Measurements from ENCODE around the gene ASIC4.

ASIC4 gene

GRCh38 chr2:219507581-219508443 is 6.5 kb upstream of the ASIC4 start:
- CTCF ChIA-PET = interaction anchor here (0.7 to 5.3 kb wide), 11 partner anchors 8 to 213 kb away, joined by 3 to 50 read pairs (median 3); partner anchors contain the start of genes GMPPA and TMEM198
- POLR2A ChIA-PET = no interaction called here
- no peak for DNase-seq (ENCODE audit: extremely low spot score)
- TF ChIP-seq, protein P1, sequence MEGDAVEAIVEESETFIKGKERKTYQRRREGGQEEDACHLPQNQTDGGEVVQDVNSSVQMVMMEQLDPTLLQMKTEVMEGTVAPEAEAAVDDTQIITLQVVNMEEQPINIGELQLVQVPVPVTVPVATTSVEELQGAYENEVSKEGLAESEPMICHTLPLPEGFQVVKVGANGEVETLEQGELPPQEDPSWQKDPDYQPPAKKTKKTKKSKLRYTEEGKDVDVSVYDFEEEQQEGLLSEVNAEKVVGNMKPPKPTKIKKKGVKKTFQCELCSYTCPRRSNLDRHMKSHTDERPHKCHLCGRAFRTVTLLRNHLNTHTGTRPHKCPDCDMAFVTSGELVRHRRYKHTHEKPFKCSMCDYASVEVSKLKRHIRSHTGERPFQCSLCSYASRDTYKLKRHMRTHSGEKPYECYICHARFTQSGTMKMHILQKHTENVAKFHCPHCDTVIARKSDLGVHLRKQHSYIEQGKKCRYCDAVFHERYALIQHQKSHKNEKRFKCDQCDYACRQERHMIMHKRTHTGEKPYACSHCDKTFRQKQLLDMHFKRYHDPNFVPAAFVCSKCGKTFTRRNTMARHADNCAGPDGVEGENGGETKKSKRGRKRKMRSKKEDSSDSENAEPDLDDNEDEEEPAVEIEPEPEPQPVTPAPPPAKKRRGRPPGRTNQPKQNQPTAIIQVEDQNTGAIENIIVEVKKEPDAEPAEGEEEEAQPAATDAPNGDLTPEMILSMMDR (IDR thresholded peaks at IDR 0.05; ENCODE audit: control extremely low read depth, extremely low read depth, low read depth, missing control alignments) = no peak

DNA sequence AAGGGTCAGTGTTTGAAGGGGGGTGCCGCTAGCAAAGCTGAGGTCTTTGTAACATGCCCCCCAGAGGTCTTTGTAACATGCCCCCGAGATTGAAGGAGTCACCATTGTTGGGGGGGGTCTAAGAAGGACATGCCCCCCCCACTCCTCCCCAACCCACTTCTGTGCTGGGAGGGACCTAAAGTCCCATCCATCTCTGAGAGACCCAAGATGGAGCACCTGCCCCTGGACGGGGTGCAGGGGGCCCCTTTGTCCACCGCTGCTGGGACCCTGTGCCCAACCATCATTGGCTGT is 5.9 kb upstream of the ASIC4 start:
- TF ChIP-seq, protein P1 (IDR thresholded peaks at IDR 0.05; ENCODE audit: control extremely low read depth, extremely low read depth, low read depth, missing control alignments) = no peak
- no peak for DNase-seq (ENCODE audit: extremely low spot score)
- ChIA-PET CTCF (interaction anchor here (0.7 to 5.3 kb wide), 7 partner anchors 9 to 182 kb away, joined by 3 to 50 read pairs (median 4); partner anchors contain the start of gene GMPPA), POLR2A (no interaction called here)

- TF ChIP-seq, protein P1 (IDR thresholded peaks at IDR 0.05; ENCODE audit: control extremely low read depth, extremely low read depth, low read depth, missing control alignments) = no peak
- no peak for DNase-seq (ENCODE audit: extremely low spot score)
- ChIA-PET CTCF (interaction anchor here (0.7 to 5.3 kb wide), 13 partner anchors 10 to 111 kb away, joined by 3 to 50 read pairs (median 7); partner anchors contain the start of gene GMPPA), POLR2A (interaction anchor here (1.2 kb wide), 1 partner anchor 11 kb away, joined by 3 read pairs; the partner anchor contains the start of gene GMPPA)
Measured at GRCh38 chr2:219508971-219509779, 5.1 kb upstream of the ASIC4 start.

DNA sequence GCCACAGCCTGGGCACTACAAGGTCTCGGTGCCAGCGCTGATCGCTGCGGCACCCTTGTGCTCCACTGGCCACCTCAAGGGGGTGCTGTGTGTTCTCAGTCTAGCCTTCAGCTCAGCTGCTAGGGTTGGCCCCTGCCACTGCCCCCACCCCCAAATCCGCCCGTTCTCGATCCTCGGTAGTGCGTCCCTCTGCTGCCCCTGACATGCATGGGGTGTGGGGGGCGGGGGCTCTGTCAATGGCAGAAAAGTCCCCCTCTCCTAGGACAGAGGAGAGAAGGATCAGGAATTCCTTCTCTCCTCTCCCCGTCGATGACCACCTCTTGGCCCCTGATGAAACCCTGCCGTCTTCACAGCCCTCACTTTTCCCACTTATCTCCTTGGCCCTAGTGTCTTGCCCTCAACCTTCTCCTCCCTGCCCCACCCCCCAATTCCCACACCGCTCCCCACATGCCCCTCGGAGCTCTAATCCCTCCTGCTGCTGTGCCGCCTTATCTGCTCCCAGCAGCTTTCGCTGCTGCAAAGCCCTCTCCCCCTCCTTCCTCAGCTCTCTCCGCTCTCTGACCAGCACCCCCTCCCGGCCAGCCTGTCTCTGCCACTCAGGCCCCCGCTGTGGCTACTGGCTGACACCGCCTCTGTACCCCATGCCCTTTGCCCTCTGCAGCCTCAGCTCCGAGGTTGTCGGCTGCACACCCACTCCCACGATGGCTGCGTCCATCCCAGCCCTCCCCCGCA is 4.3 kb upstream of the ASIC4 start:
- ChIA-PET CTCF (interaction anchor here (1.0 to 5.3 kb wide), 12 partner anchors 9 to 111 kb away, joined by 3 to 50 read pairs (median 8); partner anchors contain the start of gene GMPPA), POLR2A (interaction anchor here (0.6 to 1.2 kb wide), 2 partner anchors 10 to 11 kb away, joined by 3 read pairs; partner anchors contain the start of gene GMPPA)
- TF ChIP-seq, protein P1 (IDR thresholded peaks at IDR 0.05; ENCODE audit: control extremely low read depth, extremely low read depth, low read depth, missing control alignments) = peak; percentile 81
- peak; percentile 70 for DNase-seq (ENCODE audit: extremely low spot score)

DNA sequence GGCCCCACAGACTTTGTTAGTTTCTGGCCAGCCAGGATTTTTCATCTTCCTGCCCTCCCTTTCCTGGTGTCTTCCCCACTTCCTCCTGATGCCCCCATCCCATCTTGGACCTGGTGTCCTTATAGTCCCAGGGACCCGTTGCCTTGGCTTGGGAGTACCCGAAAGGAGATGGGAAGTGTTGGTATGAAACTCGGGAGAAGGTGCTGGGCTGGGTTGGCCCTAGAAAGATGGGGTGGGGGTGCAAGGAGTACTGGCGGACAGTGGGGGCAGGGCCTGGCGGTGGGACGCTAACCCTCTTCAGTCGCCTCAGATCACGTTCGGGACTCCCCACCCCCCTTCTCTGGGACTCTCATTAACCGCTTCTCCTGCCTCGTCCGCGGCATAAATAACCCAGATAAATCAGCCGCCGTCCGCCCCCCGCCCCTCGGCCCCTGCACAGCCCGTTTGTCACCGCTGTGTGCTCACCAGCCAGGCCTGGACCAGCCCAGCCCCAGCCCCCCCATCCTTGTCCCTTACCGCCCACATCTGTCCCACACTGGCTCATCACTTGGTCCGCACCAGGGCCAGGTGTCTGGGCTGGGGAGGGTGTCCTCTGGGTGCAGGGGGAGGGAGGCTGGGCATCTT is 3.7 kb upstream of the ASIC4 start:
- ChIA-PET POLR2A (interaction anchor here (1.2 kb wide), 1 partner anchor 12 kb away, joined by 3 read pairs; the partner anchor contains the start of gene GMPPA), CTCF (interaction anchor here (1.1 to 5.3 kb wide), 12 partner anchors 11 to 132 kb away, joined by 4 to 50 read pairs (median 8); partner anchors contain the start of gene GMPPA)
- TF ChIP-seq, protein P1 (IDR thresholded peaks at IDR 0.05; ENCODE audit: control extremely low read depth, extremely low read depth, low read depth, missing control alignments) = no peak
- no peak for DNase-seq (ENCODE audit: extremely low spot score)
